MM.1S (cell line): ENCODE results near the gene TCEAL8.

ENCODE experiments used
- CTCF ChIP-seq: fragments of 300-600 bp; sonication (generic); IDR thresholded peaks from 2 replicates; pipeline ENCODE4 v1.5.1; 2016; ENCODE audit warnings: antibody characterized with exemption, low read length, mixed read lengths
- EZH2 ChIP-seq: fragments of 300-600 bp; sonication (generic); optimal IDR thresholded peaks from 2 replicates; pipeline ENCODE3; 2017; ENCODE audit warnings: low read depth, mild to moderate bottlenecking, antibody characterized with exemption, low read length, mixed read lengths
- EZH2phosphoT487 ChIP-seq: fragments of 300-600 bp; sonication (generic); IDR thresholded peaks from 2 replicates; pipeline ENCODE4 v1.6.1; 2018; ENCODE audit warnings: antibody characterized with exemption, low read length

- TF ChIP-seq CTCF (no peak), EZH2 (no peak), EZH2phosphoT487 (no peak)
Observed at GRCh38 chrX:103236296-103236695, 18.7 kb downstream of the TCEAL8 start.
